Psoas muscle (tissue), 8 donors: ENCODE data around the gene ATP13A3. TPM values are rescaled to one million over a fixed set of nuclear protein-coding genes. Genes with fewer than 3 reads are reported as not detected.

Source experiments
- ATAC-seq, 4 donors: fragments of 200-7000 bp; cut with Tn5 transposase; one replicate each; pipeline ENCODE4 v1.9.1; 2020; ENCODE audit warnings: moderate library complexity in 3 of 4, mild to moderate bottlenecking in 2 of 4
- DNase-seq, 2 donors: peaks; one replicate each; pipeline ENCODE4 v3.0.0-alpha.2; 2020
- H3K27ac ChIP-seq: fragments of 200-600 bp; one replicate; pipeline ENCODE4 v1.8.0; 2022
- H3K27me3 ChIP-seq, 3 donors: fragments of 200-600 bp in 1 of 3; one replicate each; pipeline versions ENCODE4 v1.6.1 to v1.8.0; 2013 to 2022; ENCODE audit warnings: low read length in 2 of 3, mild to moderate bottlenecking in 2 of 3, moderate library complexity in 1 of 3; ENCODE audit not compliant: insufficient read depth in 3 of 3
- H3K36me3 ChIP-seq, 2 donors: fragments of 200-600 bp in 1 of 2; one replicate each; pipeline versions ENCODE4 v1.6.1 to v1.8.0; 2013 to 2022; ENCODE audit warnings: low read depth in 1 of 2, mild to moderate bottlenecking in 1 of 2, moderate library complexity in 1 of 2; ENCODE audit not compliant: insufficient read depth in 1 of 2
- H3K4me1 ChIP-seq: fragments of 200-600 bp; one replicate; pipeline ENCODE4 v1.8.0; 2022
- H3K4me3 ChIP-seq: fragments of 200-600 bp; one replicate; pipeline ENCODE4 v1.8.0; 2022; ENCODE audit warnings: mild to moderate bottlenecking
- H3K9me3 ChIP-seq: fragments of 200-600 bp; one replicate; pipeline ENCODE4 v1.8.0; 2022
- WGBS, 3 donors: extraction: QIAGEN DNeasy Blood & Tissue Kit; methylation state at CpG; one replicate each; pipeline versions ENCODE4 v1.1.6 to v1.1.7; 2013; 5-methylcytosine and 5-hydroxymethylcytosine counted together
- intact Hi-C, 2 donors: fragments of 100-400 bp; cut with DNase I; formaldehyde crosslinking; loops; one replicate each; pipeline versions ENCODE4 v1.11.0 to v1.14.2; 2022
- polyA plus RNA-seq, 3 donors: library from polyadenylated mRNA; stranded (reverse); fragments of 200-250 nt; gene quantifications; one replicate each; pipeline ENCODE4 v1.2.3, GENCODE V29; 2013
- total RNA-seq, 4 donors: library from RNA; stranded (reverse); fragmentation: NEBNext Ultra II Directional in 2 of 4; extraction: Animal tissue kit (Norgen Biotek cat#: 25700) in 2 of 4; gene quantifications; one replicate each; pipeline versions ENCODE4 v1.2.1 to v1.2.4, GENCODE V29; 2021 to 2023
- TF ChIP-seq, protein P1 (sequence below): fragments of 200-600 bp; IDR thresholded peaks from one replicate; pipeline ENCODE4 v1.8.0; 2022; ENCODE audit warnings: antibody characterized with exemption
- donor health status: healthy with polysubstance abuse.
- donor health status: DM: no; HTN: no; CAD: no; lungs with moderate emphysema.
- donor health status: Bipolar disorder and iron deficiency.
- donor health status: healthy.
- donor health status: DM: yes; HTN: yes; CAD: no.
- donor health status: DM: no; HTN: no; CAD: no.
- donor health status: DM: no; HTN: no; CAD: no.
- donor health status: DM: yes; HTN: yes; CAD: no.

The ATP13A3 gene
- total and polyA plus RNA-seq, 7 donors, result 10.4 to 72.7 (median 46.6) TPM

DNA sequence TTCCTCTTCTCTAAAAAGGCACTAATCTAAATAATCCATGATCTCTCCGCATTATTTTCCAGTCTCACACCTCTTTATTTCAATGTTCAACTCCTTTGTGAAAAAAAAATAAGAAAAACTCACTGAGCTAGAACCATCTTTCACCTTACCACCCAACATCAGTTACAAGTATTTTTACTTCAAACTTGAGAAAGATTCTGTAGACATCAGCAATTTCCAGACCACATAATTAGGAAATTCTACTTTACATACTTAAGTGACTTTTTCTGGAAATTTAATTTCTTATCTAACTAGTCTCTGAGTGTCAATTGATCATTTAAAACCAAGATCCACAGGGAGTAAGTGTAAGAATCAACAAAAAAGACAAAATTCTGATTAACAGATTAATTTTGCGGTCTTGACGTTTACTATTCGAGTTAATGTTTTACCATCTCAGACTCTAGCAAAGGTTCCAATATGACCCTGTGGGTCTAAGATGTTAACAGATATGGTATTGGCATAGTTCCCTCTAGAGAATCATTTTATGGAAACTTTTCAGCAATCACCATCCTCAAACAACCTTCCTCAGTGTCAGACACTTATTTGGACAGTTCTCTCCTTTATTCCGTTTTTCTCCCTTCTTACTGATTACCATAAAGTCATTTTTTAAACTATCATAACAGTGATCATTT is 5.1 kb downstream of the ATP13A3 start:
- H3K9me3 ChIP-seq, result no peaks in the 10 kb centered on the region
- intact Hi-C loops, result no loop called here
- H3K27ac ChIP-seq, result no peak overlapping the region
- H3K4me3 ChIP-seq, result no peak overlapping the region
- WGBS, 3 donors, result 94 to 97% (median 95%) methylated on average over 5 of the region's 5 CpGs
- peaks cover 35% of the 10 kb centered on the region for H3K4me1 ChIP-seq
- TF ChIP-seq, protein P1, sequence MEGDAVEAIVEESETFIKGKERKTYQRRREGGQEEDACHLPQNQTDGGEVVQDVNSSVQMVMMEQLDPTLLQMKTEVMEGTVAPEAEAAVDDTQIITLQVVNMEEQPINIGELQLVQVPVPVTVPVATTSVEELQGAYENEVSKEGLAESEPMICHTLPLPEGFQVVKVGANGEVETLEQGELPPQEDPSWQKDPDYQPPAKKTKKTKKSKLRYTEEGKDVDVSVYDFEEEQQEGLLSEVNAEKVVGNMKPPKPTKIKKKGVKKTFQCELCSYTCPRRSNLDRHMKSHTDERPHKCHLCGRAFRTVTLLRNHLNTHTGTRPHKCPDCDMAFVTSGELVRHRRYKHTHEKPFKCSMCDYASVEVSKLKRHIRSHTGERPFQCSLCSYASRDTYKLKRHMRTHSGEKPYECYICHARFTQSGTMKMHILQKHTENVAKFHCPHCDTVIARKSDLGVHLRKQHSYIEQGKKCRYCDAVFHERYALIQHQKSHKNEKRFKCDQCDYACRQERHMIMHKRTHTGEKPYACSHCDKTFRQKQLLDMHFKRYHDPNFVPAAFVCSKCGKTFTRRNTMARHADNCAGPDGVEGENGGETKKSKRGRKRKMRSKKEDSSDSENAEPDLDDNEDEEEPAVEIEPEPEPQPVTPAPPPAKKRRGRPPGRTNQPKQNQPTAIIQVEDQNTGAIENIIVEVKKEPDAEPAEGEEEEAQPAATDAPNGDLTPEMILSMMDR, result no peak
- no peaks in the 10 kb centered on the region for H3K27me3 ChIP-seq
- DNase-seq (no peak), ATAC-seq (no peak)
- H3K36me3 ChIP-seq, result peaks cover 0 to 22% of the 10 kb centered on the region in 2 donors

DNA sequence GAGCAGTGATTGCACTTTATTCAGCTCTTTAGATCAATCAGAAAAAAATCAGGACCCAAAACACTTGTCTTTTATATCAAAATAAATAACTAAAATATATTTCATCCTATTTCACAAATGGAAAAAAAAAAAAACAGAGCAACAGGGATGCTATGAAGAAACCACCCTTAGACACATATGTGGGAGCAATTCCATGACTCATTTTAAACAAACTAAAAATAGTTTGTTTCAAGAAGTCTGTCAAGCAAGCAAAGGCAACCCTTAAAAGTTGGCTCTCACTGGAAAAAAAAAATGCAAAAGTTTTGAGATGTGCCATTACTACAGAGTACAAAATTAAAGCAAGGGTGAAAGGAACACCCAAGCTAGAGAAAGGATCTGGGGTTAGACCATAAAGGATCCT is 5.7 kb downstream of the ATP13A3 start:
- H3K27me3 ChIP-seq, result no peaks in the 10 kb centered on the region
- peaks cover 40% of the 10 kb centered on the region for H3K4me1 ChIP-seq
- H3K36me3 ChIP-seq, result peaks cover 0 to 22% of the 10 kb centered on the region in 2 donors
- TF ChIP-seq, protein P1, result no peak
- H3K9me3 ChIP-seq, result no peaks in the 10 kb centered on the region
- DNase-seq (no peak), ATAC-seq (no peak)
- no peak overlapping the region for H3K4me3 ChIP-seq
- no peak overlapping the region for H3K27ac ChIP-seq
- intact Hi-C loops, result no loop called here

- intact Hi-C loops, result no loop called here
- ATAC-seq, result peak; percentile 79 to 90 (median 83)
- TF ChIP-seq, protein P1, result no peak
- Histone ChIP-seq H3K36me3 (no peaks in the 10 kb centered on the region), H3K9me3 (no peaks in the 10 kb centered on the region), H3K4me3 (no peak overlapping the region), H3K27me3 (no peaks in the 10 kb centered on the region), H3K4me1 (peaks cover 36% of the 10 kb centered on the region), H3K27ac (no peak overlapping the region)
- WGBS, 3 donors, result 73 to 88% (median 73%) methylated on average over 4 of the region's 4 CpGs
- no peak for DNase-seq
Measured at GRCh38 chr3:194476784-194477183, 10.0 kb downstream of the ATP13A3 start.

DNA sequence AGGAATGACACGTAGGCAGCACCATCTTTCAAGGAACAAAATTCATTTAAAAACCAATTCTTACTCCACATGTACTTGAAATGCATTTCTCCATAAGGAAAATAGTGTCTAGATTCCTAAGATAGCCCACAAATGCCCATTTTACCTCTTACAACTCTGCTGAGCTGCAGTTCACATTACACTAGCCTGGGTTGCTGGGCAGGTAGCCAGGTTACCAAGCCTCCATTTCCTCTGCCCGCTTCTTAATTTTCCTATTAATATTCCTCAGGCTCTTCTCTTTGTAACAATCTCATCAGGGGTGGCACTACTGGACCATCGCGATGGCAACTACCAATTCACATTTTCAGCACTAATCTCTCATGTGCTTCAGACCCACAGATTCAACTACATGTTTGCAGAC is 10.8 kb downstream of the ATP13A3 start:
- TF ChIP-seq, protein P1, result no peak
- DNase-seq (no peak), ATAC-seq (peak in 1 of 4 donors; percentile 42)
- 79 to 88% (median 80%) methylated on average over 4 of the region's 4 CpGs for WGBS, 3 donors
- H3K27me3 ChIP-seq, result no peaks in the 10 kb centered on the region
- no peaks in the 10 kb centered on the region for H3K9me3 ChIP-seq
- H3K4me1 ChIP-seq, result peaks cover 31% of the 10 kb centered on the region
- intact Hi-C loops, result no loop called here
- H3K27ac ChIP-seq, result no peak overlapping the region
- no peaks in the 10 kb centered on the region for H3K36me3 ChIP-seq
- no peak overlapping the region for H3K4me3 ChIP-seq
